Mesenchymal stem cell (in vitro differentiated cells and primary cell): Measurements from ENCODE around the gene RFX3. TPM values are rescaled to one million over a fixed set of nuclear protein-coding genes. Genes with fewer than 3 reads are reported as not detected.

Experiments used
- DNase-seq: peaks from one replicate; pipeline ENCODE4 v3.0.0-alpha.2; 2013
- H2AFZ ChIP-seq: one replicate; pipeline ENCODE4 v1.6.1; 2013; ENCODE audit warnings: low read depth, mild to moderate bottlenecking, control low read depth, inconsistent platforms, low read length, moderate library complexity
- H2AK5ac ChIP-seq: 2 replicates; pipeline ENCODE4 v1.6.1; 2013; ENCODE audit warnings: low read length, moderate library complexity, mild to moderate bottlenecking, inconsistent platforms; ENCODE audit not compliant: severe bottlenecking
- H2BK120ac ChIP-seq: one replicate; pipeline ENCODE4 v1.6.1; 2013; ENCODE audit warnings: low read depth, mild to moderate bottlenecking, inconsistent platforms, low read length, moderate library complexity
- H2BK12ac ChIP-seq, 2 experiments: one replicate each; pipeline ENCODE4 v1.6.1; 2013; ENCODE audit warnings: inconsistent platforms in 2 of 2, low read length in 2 of 2, mild to moderate bottlenecking in 2 of 2, moderate library complexity in 2 of 2, control low read depth in 1 of 2
- H2BK15ac ChIP-seq: one replicate; pipeline ENCODE4 v1.6.1; 2013; ENCODE audit warnings: mild to moderate bottlenecking, low read depth, inconsistent platforms; ENCODE audit not compliant: poor library complexity, severe bottlenecking
- H2BK5ac ChIP-seq: 2 replicates; pipeline ENCODE4 v1.6.1; 2013; ENCODE audit warnings: low read depth, mild to moderate bottlenecking, low read length, control low read depth, inconsistent platforms; ENCODE audit not compliant: poor library complexity, severe bottlenecking
- H3K14ac ChIP-seq, 2 experiments: one replicate each; pipeline ENCODE4 v1.6.1; 2013; ENCODE audit warnings: inconsistent platforms in 2 of 2, low read length in 2 of 2, control low read depth in 1 of 2, mild to moderate bottlenecking in 1 of 2, moderate library complexity in 1 of 2
- H3K18ac ChIP-seq, 2 experiments: one replicate each; pipeline ENCODE4 v1.6.1; 2013; ENCODE audit warnings: inconsistent platforms in 2 of 2, low read length in 2 of 2, control low read depth in 1 of 2, low read depth in 1 of 2, mild to moderate bottlenecking in 1 of 2
- H3K23ac ChIP-seq, 2 experiments: one replicate each; pipeline ENCODE4 v1.6.1; 2013; ENCODE audit warnings: inconsistent platforms in 2 of 2, low read length in 2 of 2, mild to moderate bottlenecking in 2 of 2, moderate library complexity in 2 of 2, control low read depth in 1 of 2
- H3K27ac ChIP-seq: 2 replicates; pipeline ENCODE4 v1.5.1; 2013; ENCODE audit warnings: mild to moderate bottlenecking, moderate library complexity, low read length, control low read depth, inconsistent platforms; ENCODE audit not compliant: poor library complexity, severe bottlenecking
- H3K27me3 ChIP-seq, 2 experiments: 2 replicates each; pipeline versions ENCODE4 v1.6.1 to v1.7.0; 2013; ENCODE audit warnings: low read length in 2 of 2, mild to moderate bottlenecking in 2 of 2, moderate library complexity in 2 of 2, control low read depth in 1 of 2, inconsistent platforms in 1 of 2; ENCODE audit not compliant: control insufficient read depth in 1 of 2, insufficient read depth in 1 of 2
- H3K36me3 ChIP-seq, 2 experiments: 2 replicates each; pipeline versions ENCODE4 v1.6.1 to v1.7.0; 2013; ENCODE audit warnings: low read length in 2 of 2, control low read depth in 1 of 2, inconsistent platforms in 1 of 2, low read depth in 1 of 2, mild to moderate bottlenecking in 1 of 2; ENCODE audit not compliant: insufficient read depth in 2 of 2, control insufficient read depth in 1 of 2
- H3K4ac ChIP-seq, 2 experiments: one replicate each; pipeline ENCODE4 v1.6.1; 2013; ENCODE audit warnings: inconsistent platforms in 2 of 2, low read length in 2 of 2, mild to moderate bottlenecking in 2 of 2, moderate library complexity in 2 of 2, control low read depth in 1 of 2, low read depth in 1 of 2
- H3K4me1 ChIP-seq: 2 replicates; pipeline ENCODE4 v1.6.1; 2013; ENCODE audit warnings: low read depth, low read length, control low read depth; ENCODE audit not compliant: control insufficient read depth, insufficient read depth
- H3K4me2 ChIP-seq: 2 replicates; pipeline ENCODE4 v1.6.1; 2013; ENCODE audit warnings: low read length, mild to moderate bottlenecking, inconsistent platforms; ENCODE audit not compliant: poor library complexity, severe bottlenecking
- H3K4me3 ChIP-seq, 2 experiments: 2 replicates each; pipeline versions ENCODE4 v1.5.1 to v1.7.0; 2013; ENCODE audit warnings: low read length in 2 of 2, mild to moderate bottlenecking in 2 of 2, control low read depth in 1 of 2, low read depth in 1 of 2; ENCODE audit not compliant: insufficient read depth in 1 of 2
- H3K79me1 ChIP-seq: replicated peaks from 2 replicates; pipeline ENCODE4 v1.6.1; 2013; ENCODE audit warnings: mild to moderate bottlenecking, control low read depth, low read length, inconsistent platforms; ENCODE audit not compliant: poor library complexity, severe bottlenecking
- H3K9ac ChIP-seq: 2 replicates; pipeline ENCODE4 v1.7.0; 2013; ENCODE audit warnings: mild to moderate bottlenecking, low read length, moderate library complexity
- H3K9me3 ChIP-seq: 2 replicates; pipeline ENCODE4 v1.7.0; 2013; ENCODE audit warnings: mild to moderate bottlenecking, low read length; ENCODE audit not compliant: control insufficient read depth
- H4K8ac ChIP-seq: one replicate; pipeline ENCODE4 v1.6.1; 2013; ENCODE audit warnings: inconsistent platforms, mild to moderate bottlenecking, low read length, moderate library complexity
- H4K91ac ChIP-seq: one replicate; pipeline ENCODE4 v1.6.1; 2013; ENCODE audit warnings: mild to moderate bottlenecking, low read length, inconsistent platforms
- WGBS: methylation state at CpG from one replicate; pipeline ENCODE4 v1.1.7; 2013; ENCODE audit warnings: mixed read lengths; 5-methylcytosine and 5-hydroxymethylcytosine counted together
- polyA plus RNA-seq, 2 experiments: library from polyadenylated mRNA; stranded (reverse); fragments of 200-250 nt; gene quantifications; one replicate each; pipeline ENCODE4 v1.2.3, GENCODE V29; 2013

RFX3 gene
- polyA plus RNA-seq (2013, experiment 1 of 2): 1.7 TPM
- 1.2 TPM for polyA plus RNA-seq (2013, experiment 2 of 2)

DNA sequence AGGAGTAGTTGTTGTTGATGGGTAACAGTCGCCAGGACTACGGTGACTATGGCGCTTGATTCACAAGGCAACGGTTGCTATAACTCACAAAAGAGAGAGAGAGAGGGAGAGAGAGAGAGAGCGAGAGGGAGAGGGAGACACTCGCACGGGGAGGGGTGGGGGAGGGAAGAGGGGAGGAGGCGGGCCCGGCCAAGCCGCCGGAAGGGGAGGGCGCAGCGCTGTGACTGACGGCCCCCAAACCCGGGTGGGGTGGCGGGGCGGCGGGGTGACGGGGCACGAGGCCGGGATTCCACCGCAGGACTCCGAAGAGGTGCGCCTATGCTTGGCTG is at the start of gene RFX3:
TSS of gene RFX3 (minus strand) at position 166 of the 329 bp plus-strand sequence. CDS start 130,413 bp downstream, outside the sequence.
- H2BK12ac ChIP-seq: peak within 1 kb of the TSS in 1 of 2 experiments; percentile 87
- H4K91ac ChIP-seq: peak within 1 kb of the TSS; percentile 100
- H3K18ac ChIP-seq: peak within 1 kb of the TSS; percentile 100
- peak within 1 kb of the TSS; percentile 95 for H2BK120ac ChIP-seq
- H3K9ac ChIP-seq: peak within 1 kb of the TSS; percentile 100
- peak within 1 kb of the TSS; percentile 85 for H2AK5ac ChIP-seq
- H2BK5ac ChIP-seq: peak within 1 kb of the TSS; percentile 97
- DNase-seq: peak; percentile 99
- peaks cover 13% of the 10 kb centered on the region for H3K79me1 ChIP-seq
- H3K9me3 ChIP-seq: no peaks in the 10 kb centered on the region
- peak within 1 kb of the TSS; percentile 97 for H2AFZ ChIP-seq
- peak within 1 kb of the TSS; percentile 99 for H3K27ac ChIP-seq
- H3K23ac ChIP-seq: peak within 1 kb of the TSS in 1 of 2 experiments; percentile 97
- H2BK15ac ChIP-seq: peak within 1 kb of the TSS; percentile 94
- no peaks in the 10 kb centered on the region for H3K27me3 ChIP-seq
- H4K8ac ChIP-seq: peak within 1 kb of the TSS; percentile 100
- H3K4me1 ChIP-seq: peaks cover 2% of the 10 kb centered on the region
- H3K36me3 ChIP-seq: peaks cover 0 to 8% of the 10 kb centered on the region in 2 experiments
- peak within 1 kb of the TSS in 1 of 2 experiments; percentile 100 for H3K14ac ChIP-seq
- peak within 1 kb of the TSS; percentile 88 to 96 for H3K4me3 ChIP-seq
- WGBS: 0% methylated on average over 18 of the region's 24 CpGs
- H3K4me2 ChIP-seq: peak within 1 kb of the TSS; percentile 70
- H3K4ac ChIP-seq: peak within 1 kb of the TSS; percentile 96 to 100

DNA sequence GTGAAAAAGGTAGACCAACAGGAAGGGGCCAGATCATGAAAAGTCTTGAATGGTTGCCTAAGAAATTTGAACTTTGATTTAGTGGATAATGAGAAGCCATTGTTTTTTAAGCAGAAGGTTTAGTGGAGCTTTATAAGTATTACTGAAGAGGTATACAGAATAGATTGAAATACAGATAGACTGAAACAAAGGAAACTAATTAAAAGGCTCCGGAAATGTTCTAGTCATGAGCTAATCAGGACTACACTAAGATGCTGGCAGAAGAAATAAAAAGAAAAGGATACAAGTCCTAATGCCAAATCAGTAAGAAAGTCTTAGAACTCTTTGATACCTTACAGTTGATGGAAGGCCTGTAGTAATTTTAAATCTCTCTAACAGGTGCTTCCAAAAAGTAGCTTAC is 45.7 kb upstream of the RFX3 start:
- Histone ChIP-seq H4K91ac (no peak overlapping the region), H3K9me3 (no peaks in the 10 kb centered on the region), H2AK5ac (no peak overlapping the region), H3K4me1 (no peaks in the 10 kb centered on the region), H2AFZ (no peak overlapping the region), H3K23ac (no peak overlapping the region), H3K27ac (no peak overlapping the region), H4K8ac (no peak overlapping the region), H3K4me2 (no peak overlapping the region), H3K4ac (no peak overlapping the region), H3K36me3 (no peaks in the 10 kb centered on the region), H3K9ac (no peak overlapping the region), H2BK15ac (no peak overlapping the region), H3K18ac (no peak overlapping the region), H2BK120ac (no peak overlapping the region), H2BK5ac (no peak overlapping the region), H2BK12ac (no peak overlapping the region), H3K79me1 (no peaks in the 10 kb centered on the region), H3K27me3 (no peaks in the 10 kb centered on the region), H3K4me3 (no peak overlapping the region), H3K14ac (no peak overlapping the region)
- no CpG with 5 or more reads among the region's 1 CpG for WGBS
- DNase-seq: no peak

DNA sequence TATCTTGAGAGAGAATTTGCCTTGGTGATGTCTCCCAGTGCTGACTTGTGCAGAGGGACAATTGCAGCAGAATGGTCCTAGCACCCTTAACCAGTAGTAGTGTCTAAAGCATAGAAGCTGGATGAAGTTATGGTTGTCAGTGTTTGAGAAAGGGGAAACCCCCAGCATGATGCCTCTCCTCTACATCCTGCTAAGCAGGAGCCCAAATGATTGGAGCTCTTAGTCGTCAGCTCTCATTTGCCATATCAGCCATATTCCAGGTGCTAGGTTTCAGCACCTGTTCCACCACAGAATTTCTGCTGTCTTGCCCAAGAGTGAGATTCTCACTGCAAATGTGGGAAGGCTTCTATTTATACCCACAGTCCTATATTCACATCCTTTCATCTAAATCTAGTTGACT is 43.7 kb upstream of the RFX3 start:
- Histone ChIP-seq H3K27ac (no peak overlapping the region), H3K14ac (no peak overlapping the region), H4K8ac (no peak overlapping the region), H3K27me3 (no peaks in the 10 kb centered on the region), H3K23ac (no peak overlapping the region), H3K9me3 (no peaks in the 10 kb centered on the region), H2AFZ (no peak overlapping the region), H3K36me3 (no peaks in the 10 kb centered on the region), H2BK5ac (no peak overlapping the region), H3K4me3 (no peak overlapping the region), H4K91ac (no peak overlapping the region), H3K4me1 (no peaks in the 10 kb centered on the region), H3K9ac (no peak overlapping the region), H2BK15ac (no peak overlapping the region), H2BK12ac (no peak overlapping the region), H3K4ac (no peak overlapping the region), H2AK5ac (no peak overlapping the region), H3K18ac (no peak overlapping the region), H3K4me2 (no peak overlapping the region), H3K79me1 (no peaks in the 10 kb centered on the region), H2BK120ac (no peak overlapping the region)
- DNase-seq: no peak
- 91% methylated on average over 1 of the region's 1 CpG for WGBS

- Histone ChIP-seq H3K18ac (no peak overlapping the region), H2BK12ac (no peak overlapping the region), H2BK15ac (no peak overlapping the region), H3K9me3 (no peaks in the 10 kb centered on the region), H2AK5ac (no peak overlapping the region), H3K4me1 (no peaks in the 10 kb centered on the region), H2AFZ (no peak overlapping the region), H3K4me3 (no peak overlapping the region), H2BK120ac (no peak overlapping the region), H3K4ac (no peak overlapping the region), H4K8ac (no peak overlapping the region), H3K14ac (no peak overlapping the region), H3K79me1 (no peaks in the 10 kb centered on the region), H3K23ac (no peak overlapping the region), H4K91ac (no peak overlapping the region), H2BK5ac (no peak overlapping the region), H3K27me3 (no peaks in the 10 kb centered on the region), H3K9ac (no peak overlapping the region), H3K4me2 (no peak overlapping the region), H3K36me3 (peaks cover 0 to 3% of the 10 kb centered on the region in 2 experiments), H3K27ac (no peak overlapping the region)
- WGBS: 96% methylated on average over 5 of the region's 6 CpGs
- no peak for DNase-seq
These were observed 42.2 kb upstream of the RFX3 start for GRCh38 chr9:3567988-3568387.
